ENCODE data around the gene DNLZ. TPM values are rescaled to one million over a fixed set of nuclear protein-coding genes. Genes with fewer than 3 reads are reported as not detected.

Gene DNLZ
- total and polyA plus RNA-seq, 5 experiments from 2014 or later: 32.8 to 58.1 (median 51.6) TPM

- POLR2A ChIA-PET: interaction anchor here (0.6 kb wide), 1 partner anchor 60 kb away, joined by 4 read pairs; no protein-coding TSS in a partner anchor
- H3K27ac Mint-ChIP-seq: peak overlapping the region in 5 of 10 donors; percentile 31 to 90 (median 37)
Measured at GRCh38 chr9:136361754-136362449, 1.6 kb downstream of the DNLZ start.

GRCh38 chr9:136361047-136361753 is 2.3 kb downstream of the DNLZ start:
- ATAC-seq: no peak
- Mint-ChIP-seq H3K27ac (no peak overlapping the region), H3K27me3 (no peaks in the 10 kb centered on the region), H3K9me3 (no peaks in the 10 kb centered on the region), H3K36me3 (peaks cover 0 to 2% (median 0%) of the 10 kb centered on the region in 3 donors), H3K4me1 (peaks cover 0 to 6% (median 3%) of the 10 kb centered on the region in 4 donors), H3K4me3 (peak overlapping the region in 1 of 10 donors; percentile 30)
- POLR2A ChIA-PET: no interaction called here
- DNase-seq: no peak

More at GRCh38 chr9:136361754-136362449, 1.6 kb downstream of the DNLZ start:
- Mint-ChIP-seq H3K36me3 (peaks cover 0 to 2% (median 0%) of the 10 kb centered on the region in 3 donors), H3K9me3 (no peaks in the 10 kb centered on the region), H3K4me1 (peaks cover 0 to 6% (median 3%) of the 10 kb centered on the region in 4 donors), H3K4me3 (peak overlapping the region in 3 of 10 donors; percentile 30 to 81 (median 70)), H3K27me3 (no peaks in the 10 kb centered on the region)
- ATAC-seq: no peak
- no peak for DNase-seq

GRCh38 chr9:136359774-136360718 is 3.5 kb downstream of the DNLZ start:
- DNase-seq (no peak), ATAC-seq (no peak)
- POLR2A ChIA-PET: no interaction called here
- H3K27ac Mint-ChIP-seq: no peak overlapping the region
- peaks cover 0 to 6% (median 3%) of the 10 kb centered on the region in 4 donors for H3K4me1 Mint-ChIP-seq
- H3K9me3 Mint-ChIP-seq: no peaks in the 10 kb centered on the region
- no peaks in the 10 kb centered on the region for H3K27me3 Mint-ChIP-seq
- no peaks in the 10 kb centered on the region for H3K36me3 Mint-ChIP-seq
- H3K4me3 Mint-ChIP-seq: no peak overlapping the region

- H3K4me3 Mint-ChIP-seq: no peak overlapping the region
- no peaks in the 10 kb centered on the region for H3K36me3 Mint-ChIP-seq
- no peak for DNase-seq
- H3K27ac Mint-ChIP-seq: no peak overlapping the region
- H3K27me3 Mint-ChIP-seq: no peaks in the 10 kb centered on the region
- no peaks in the 10 kb centered on the region for H3K9me3 Mint-ChIP-seq
- POLR2A ChIA-PET: no interaction called here
- no peak for ATAC-seq
- H3K4me1 Mint-ChIP-seq: peaks cover 0 to 6% (median 3%) of the 10 kb centered on the region in 4 donors
Measured at GRCh38 chr9:136358888-136359287, 4.7 kb downstream of the DNLZ start.

- H3K27me3 Mint-ChIP-seq: no peaks in the 10 kb centered on the region
- H3K9me3 Mint-ChIP-seq: no peaks in the 10 kb centered on the region
- POLR2A ChIA-PET: no interaction called here
- H3K27ac Mint-ChIP-seq: no peak overlapping the region
- peaks cover 0 to 6% (median 3%) of the 10 kb centered on the region in 4 donors for H3K4me1 Mint-ChIP-seq
- no peak overlapping the region for H3K4me3 Mint-ChIP-seq
- no peaks in the 10 kb centered on the region for H3K36me3 Mint-ChIP-seq
- no peak for DNase-seq
- ATAC-seq: no peak
Measured at GRCh38 chr9:136358016-136358415, 5.5 kb downstream of the DNLZ start.

- Mint-ChIP-seq H3K4me1 (no peaks in the 10 kb centered on the region), H3K27me3 (no peaks in the 10 kb centered on the region), H3K9me3 (no peaks in the 10 kb centered on the region), H3K27ac (no peak overlapping the region), H3K36me3 (no peaks in the 10 kb centered on the region), H3K4me3 (no peak overlapping the region)
- ATAC-seq: no peak
- POLR2A ChIA-PET: no interaction called here
- DNase-seq: no peak
Measured at GRCh38 chr9:136357202-136357725, 6.3 kb downstream of the DNLZ start.

GRCh38 chr9:136355616-136356557 is 7.7 kb downstream of the DNLZ start:
- no peaks in the 10 kb centered on the region for H3K36me3 Mint-ChIP-seq
- H3K27ac Mint-ChIP-seq: no peak overlapping the region
- DNase-seq (no peak), ATAC-seq (no peak)
- H3K27me3 Mint-ChIP-seq: no peaks in the 10 kb centered on the region
- H3K9me3 Mint-ChIP-seq: no peaks in the 10 kb centered on the region
- no peaks in the 10 kb centered on the region for H3K4me1 Mint-ChIP-seq
- no peak overlapping the region for H3K4me3 Mint-ChIP-seq
- POLR2A ChIA-PET: no interaction called here

- POLR2A ChIA-PET: no interaction called here
- H3K4me3 Mint-ChIP-seq: no peak overlapping the region
- ATAC-seq (no peak), DNase-seq (no peak)
- H3K4me1 Mint-ChIP-seq: no peaks in the 10 kb centered on the region
- no peaks in the 10 kb centered on the region for H3K9me3 Mint-ChIP-seq
- no peak overlapping the region for H3K27ac Mint-ChIP-seq
- H3K27me3 Mint-ChIP-seq: no peaks in the 10 kb centered on the region
- no peaks in the 10 kb centered on the region for H3K36me3 Mint-ChIP-seq
Measured at GRCh38 chr9:136354592-136355085, 8.9 kb downstream of the DNLZ start.

- Mint-ChIP-seq H3K27me3 (no peaks in the 10 kb centered on the region), H3K4me1 (no peaks in the 10 kb centered on the region), H3K27ac (no peak overlapping the region), H3K4me3 (no peak overlapping the region), H3K9me3 (no peaks in the 10 kb centered on the region), H3K36me3 (no peaks in the 10 kb centered on the region)
- POLR2A ChIA-PET: no interaction called here
- DNase-seq (no peak), ATAC-seq (no peak)
Measured at GRCh38 chr9:136353757-136354488, 9.6 kb downstream of the DNLZ start.

GRCh38 chr9:136353088-136353487 is 10.5 kb downstream of the DNLZ start:
- H3K27ac Mint-ChIP-seq: peak overlapping the region in 1 of 10 donors; percentile 31
- H3K27me3 Mint-ChIP-seq: no peaks in the 10 kb centered on the region
- no peaks in the 10 kb centered on the region for H3K9me3 Mint-ChIP-seq
- no peaks in the 10 kb centered on the region for H3K36me3 Mint-ChIP-seq
- no peaks in the 10 kb centered on the region for H3K4me1 Mint-ChIP-seq
- POLR2A ChIA-PET: no interaction called here
- DNase-seq (no peak), ATAC-seq (no peak)
- no peak overlapping the region for H3K4me3 Mint-ChIP-seq

GRCh38 chr9:136352682-136353081 is 10.9 kb downstream of the DNLZ start:
- POLR2A ChIA-PET: no interaction called here
- Mint-ChIP-seq H3K27ac (peak overlapping the region in 1 of 10 donors; percentile 31), H3K4me1 (no peaks in the 10 kb centered on the region), H3K36me3 (no peaks in the 10 kb centered on the region), H3K4me3 (no peak overlapping the region), H3K27me3 (no peaks in the 10 kb centered on the region), H3K9me3 (no peaks in the 10 kb centered on the region)
- ATAC-seq: no peak
- no peak for DNase-seq

Data from naive thymus-derived CD8-positive, alpha-beta T cell (primary cell).